Mucosa of descending colon (tissue), 3 donors: ENCODE data around the gene CTBP1. TPM values are rescaled to one million over a fixed set of nuclear protein-coding genes. Genes with fewer than 3 reads are reported as not detected.

Experiments
- ATAC-seq: fragments of 200-7000 bp; cut with Tn5 transposase; one replicate; pipeline ENCODE4 v1.9.1; 2020; ENCODE audit warnings: mild to moderate bottlenecking, moderate library complexity
- DNase-seq, 3 donors: peaks; one replicate each; pipeline ENCODE4 v3.0.0-alpha.2; 2020
- H3K36me3 ChIP-seq: fragments of 200-600 bp; one replicate; pipeline ENCODE4 v1.8.0; 2021; ENCODE audit warnings: low read depth, mild to moderate bottlenecking
- H3K4me1 ChIP-seq: fragments of 200-600 bp; one replicate; pipeline ENCODE4 v1.8.0; 2021; ENCODE audit warnings: low read depth, mild to moderate bottlenecking
- H3K4me3 ChIP-seq: fragments of 200-600 bp; one replicate; pipeline ENCODE4 v1.8.0; 2021; ENCODE audit warnings: mild to moderate bottlenecking
- H3K9me3 ChIP-seq: fragments of 200-600 bp; one replicate; pipeline ENCODE4 v1.8.0; 2021; ENCODE audit warnings: mild to moderate bottlenecking
- CTCF ChIP-seq: fragments of 200-600 bp; IDR thresholded peaks from one replicate; pipeline ENCODE4 v1.8.0; 2022; ENCODE audit warnings: antibody characterized with exemption, mild to moderate bottlenecking
- intact Hi-C, 2 donors: fragments of 100-400 bp; cut with DNase I in 1 of 2; cut with micrococcal nuclease in 1 of 2; formaldehyde crosslinking; loops; one replicate each; pipeline versions ENCODE4 v1.11.0 to v1.11.1; 2022; cut with DNase I, micrococcal nuclease
- total RNA-seq, 3 donors: library from RNA; stranded (reverse); fragmentation: NEBNext Ultra II Directional in 2 of 3; extraction: Animal tissue kit (Norgen Biotek cat#: 25700) in 2 of 3; gene quantifications; one replicate each; pipeline versions ENCODE4 v1.2.1 to v1.2.4, GENCODE V29; 2021 to 2023
- donor health status: DM: no; HTN: no; CAD: no; lungs with moderate emphysema.
- donor health status: DM: no; HTN: no; CAD: no.
- donor health status: DM: no; HTN: yes; CAD: no.

CTBP1 gene
- total RNA-seq, 3 donors from 2014 or later = 151 to 188 (median 168) TPM

GRCh38 chr4:1212546-1213335 lies 36.2 kb downstream of the CTBP1 start:
- no peaks in the 10 kb centered on the region for H3K9me3 ChIP-seq
- intact Hi-C loops = no loop called here
- peaks cover 9% of the 10 kb centered on the region for H3K36me3 ChIP-seq
- ATAC-seq (no peak), DNase-seq (peak in 2 of 3 donors; percentile 30 to 44)
- no peak overlapping the region for H3K4me3 ChIP-seq
- TF ChIP-seq CTCF = no peak
- peaks cover 28% of the 10 kb centered on the region for H3K4me1 ChIP-seq

- ATAC-seq = no peak
- intact Hi-C loops = no loop called here
- Histone ChIP-seq H3K4me1 (peaks cover 30% of the 10 kb centered on the region), H3K9me3 (no peaks in the 10 kb centered on the region), H3K36me3 (peaks cover 9% of the 10 kb centered on the region), H3K4me3 (no peak overlapping the region)
- peak in 2 of 3 donors; percentile 39 to 53 for DNase-seq
- TF ChIP-seq CTCF = no peak
These were observed 36.9 kb downstream of the CTBP1 start for GRCh38 chr4:1211891-1212545.

- TF ChIP-seq CTCF = no peak
- Histone ChIP-seq H3K4me1 (peaks cover 34% of the 10 kb centered on the region), H3K36me3 (peaks cover 9% of the 10 kb centered on the region), H3K4me3 (no peak overlapping the region), H3K9me3 (no peaks in the 10 kb centered on the region)
- DNase-seq (peak in 1 of 3 donors; percentile 39), ATAC-seq (no peak)
- intact Hi-C loops = no loop called here
These were observed 37.6 kb downstream of the CTBP1 start for GRCh38 chr4:1211371-1211770.

- no peak for TF ChIP-seq CTCF
- Histone ChIP-seq H3K4me1 (peaks cover 34% of the 10 kb centered on the region), H3K4me3 (no peak overlapping the region), H3K36me3 (peaks cover 9% of the 10 kb centered on the region), H3K9me3 (no peaks in the 10 kb centered on the region)
- ATAC-seq (no peak), DNase-seq (peak in 2 of 3 donors; percentile 23 to 53)
- intact Hi-C loops = no loop called here
These were observed 38.0 kb downstream of the CTBP1 start for GRCh38 chr4:1210971-1211370.

GRCh38 chr4:1210241-1210841 lies 38.6 kb downstream of the CTBP1 start:
- ATAC-seq (no peak), DNase-seq (peak in 2 of 3 donors; percentile 31 to 50)
- TF ChIP-seq CTCF = no peak
- intact Hi-C loops = no loop called here
- no peaks in the 10 kb centered on the region for H3K9me3 ChIP-seq
- peaks cover 9% of the 10 kb centered on the region for H3K36me3 ChIP-seq
- H3K4me3 ChIP-seq = no peak overlapping the region
- H3K4me1 ChIP-seq = peaks cover 37% of the 10 kb centered on the region
